ENCODE measurements around the gene HMOX1.

- TF ChIP-seq CTCF (IDR thresholded peaks at IDR 0.05 in 8 of 11, conservative IDR thresholded peaks at IDR 0.05 in 3 of 11) = peak in 4 of 11 experiments; percentile 19 to 34 (median 32)
- TF ChIP-seq POLR2AphosphoS5 (IDR thresholded peaks at IDR 0.05) = peak; percentile 97 to 99 (median 98)
- peak; percentile 21 to 86 (median 50) for TF ChIP-seq POLR2A (IDR thresholded peaks at IDR 0.05)
Measured at GRCh38 chr22:35380537-35381423, at the start of gene HMOX1.

All from spleen (tissue), 7 donors.